HepG2 (cell line): Measurements from ENCODE around the gene NFIC. TPM values are rescaled to one million over a fixed set of nuclear protein-coding genes. Genes with fewer than 3 reads are reported as not detected.
A peak's percentile ranks its signal among the peaks of the same experiment; 100 is the strongest.

Experiments used
- ATAC-seq: fragments of 200-7000 bp; cut with Tn5 transposase; 3 replicates; pipeline ENCODE4 v1.9.1; 2020; ENCODE audit warnings: mild to moderate bottlenecking, moderate library complexity
- BruUV-seq: library from RNA; stranded (reverse); fragments of 400-500 nt; replicated peaks from 2 replicates; lab custom pipeline; 2021; lab: Mats Ljungman, UMichigan
- CTCF ChIA-PET: fragments of 300-600 bp; formaldehyde crosslinking; extraction: SDS; loops from one replicate; lab custom pipeline; 2021; ENCODE audit warnings: low total read pairs, inconsistent platforms, low intra/inter-chr PET ratio; lab: Yijun Ruan, JAX
- POLR2A ChIA-PET: fragments of 350-600 bp; sonication (Branson Sonifier 250); formaldehyde crosslinking; loops from one replicate; lab custom pipeline; 2020; ENCODE audit warnings: antibody characterized with exemption, inconsistent platforms; lab: Yijun Ruan, JAX
- DNase-seq: peaks from one replicate; pipeline ENCODE4 v3.0.0-alpha.2; 2015; ENCODE audit warnings: low spot score
- FAIRE-seq: peaks from 3 replicates; lab custom pipeline; 2011; peaks lifted over from hg19 to GRCh38; lab: Jason Lieb, UNC
- H2AFZ ChIP-seq: one replicate; pipeline ENCODE4 v1.6.1; 2011; ENCODE audit warnings: low read length, inconsistent platforms
- H3K27ac ChIP-seq: fragments of 300-600 bp; 3 replicates; pipeline ENCODE4 v1.8.0; 2011; ENCODE audit warnings: mixed run types, mild to moderate bottlenecking, mixed read lengths, low read length, inconsistent platforms; ENCODE audit not compliant: insufficient read depth; ENCODE audit errors: extremely low read length
- H3K27me3 ChIP-seq, 2 experiments: fragments of 200-600 bp in 1 of 2; 2 replicates in 1 of 2; 3 replicates in 1 of 2; pipeline versions ENCODE4 v1.6.0 to v1.8.0; 2011; ENCODE audit warnings: low read length in 2 of 2, mild to moderate bottlenecking in 2 of 2, moderate library complexity in 2 of 2, inconsistent platforms in 1 of 2; ENCODE audit not compliant: insufficient read depth in 2 of 2, control insufficient read depth in 1 of 2
- H3K36me3 ChIP-seq, 2 experiments: fragments of 200-600 bp in 1 of 2; replicated peaks in 1 of 2; 2 replicates in 1 of 2; 3 replicates in 1 of 2; pipeline versions ENCODE4 v1.5.1 to v1.8.0; 2011; ENCODE audit warnings: low read length in 2 of 2, inconsistent platforms in 1 of 2; ENCODE audit not compliant: insufficient read depth in 2 of 2, control insufficient read depth in 1 of 2
- H3K4me1 ChIP-seq: 2 replicates; pipeline ENCODE4 v1.5.1; 2012; ENCODE audit warnings: low read length, inconsistent platforms; ENCODE audit not compliant: insufficient read depth
- H3K4me2 ChIP-seq: 2 replicates; pipeline ENCODE4 v1.6.0; 2011; ENCODE audit warnings: low read depth, low read length, inconsistent platforms
- H3K4me3 ChIP-seq, 3 experiments: fragments of 200-600 bp in 1 of 3; sonication (generic), shearing (Covaris generic) in 1 of 3; replicated peaks in 1 of 3; 2 replicates each; pipeline ENCODE4 v1.5.1; 2011 to 2016; ENCODE audit warnings: low read length in 3 of 3, inconsistent platforms in 2 of 3, low read depth in 2 of 3, mild to moderate bottlenecking in 2 of 3, control low read depth in 1 of 3, mixed read lengths in 1 of 3; ENCODE audit not compliant: insufficient read depth in 1 of 3
- H3K79me2 ChIP-seq: one replicate; pipeline ENCODE4 v1.6.1; 2011; ENCODE audit warnings: low read length, inconsistent platforms; ENCODE audit not compliant: insufficient read depth
- H3K9ac ChIP-seq: 2 replicates; pipeline ENCODE4 v1.6.0; 2011; ENCODE audit warnings: mild to moderate bottlenecking, low read depth, low read length, inconsistent platforms; ENCODE audit not compliant: insufficient read depth
- H3K9me3 ChIP-seq: 2 replicates; pipeline ENCODE4 v1.5.1; 2012; ENCODE audit warnings: mild to moderate bottlenecking, low read length
- H4K20me1 ChIP-seq: 2 replicates; pipeline ENCODE4 v1.6.0; 2011; ENCODE audit warnings: inconsistent platforms, mild to moderate bottlenecking, low read length, moderate library complexity; ENCODE audit not compliant: insufficient read depth
- ATRX ChIP-seq: sonication (generic); formaldehyde crosslinking; IDR thresholded peaks from 2 replicates; pipeline ENCODE4 v1.4.0; 2020; ENCODE audit warnings: missing genetic modification reagents, borderline replicate concordance
- EHMT2 ChIP-seq: fragments of 200-600 bp; sonication (generic); IDR thresholded peaks from 2 replicates; pipeline ENCODE4 v1.7.0; 2017; ENCODE audit warnings: antibody characterized with exemption, low read depth, low read length, borderline replicate concordance
- FOXK2 ChIP-seq: fragments of 450-650 bp; IDR thresholded peaks from 2 replicates; pipeline ENCODE4 v1.6.1; 2016
- HMGA1 ChIP-seq: sonication (generic); formaldehyde crosslinking; conservative IDR thresholded peaks from 2 replicates; pipeline ENCODE4 v1.4.0; 2020; ENCODE audit warnings: missing genetic modification reagents
- HOXA3 ChIP-seq: sonication (generic); formaldehyde crosslinking; IDR thresholded peaks from 2 replicates; pipeline ENCODE4 v1.5.0; 2020; ENCODE audit warnings: missing genetic modification reagents
- MBD4 ChIP-seq: IDR thresholded peaks from 2 replicates; pipeline ENCODE4 v1.6.1; 2012; ENCODE audit warnings: low read length, inconsistent platforms, borderline replicate concordance
- RAD51 ChIP-seq: fragments of 450-650 bp; IDR thresholded peaks from 2 replicates; pipeline ENCODE4 v1.6.1; 2016; ENCODE audit warnings: borderline replicate concordance
- STAG1 ChIP-seq: sonication (generic); formaldehyde crosslinking; IDR thresholded peaks from 2 replicates; pipeline ENCODE4 v1.4.0; 2020; ENCODE audit warnings: missing genetic modification reagents
- ZFYVE20 ChIP-seq: sonication (generic); formaldehyde crosslinking; IDR thresholded peaks from 2 replicates; pipeline ENCODE4 v1.8.0; 2023; ENCODE audit warnings: low read depth, mild to moderate bottlenecking, moderate library complexity, missing genetic modification reagents, borderline replicate concordance
- ZNF7 ChIP-seq: IDR thresholded peaks from 2 replicates; pipeline ENCODE4 v1.6.1; 2016; ENCODE audit warnings: missing biosample characterization, missing genetic modification reagents
- WGBS: methylation state at CpG from one replicate; pipeline ENCODE4 v1.1.6; 2017; ENCODE audit warnings: low lambda C conversion rate; 5-methylcytosine and 5-hydroxymethylcytosine counted together
- in situ Hi-C: cut with HindIII; loops from 2 replicates; pipeline ENCODE4 v1.10.0; 2017; ENCODE audit warnings: low pct_unique_long_range_greater_than_20kb; ENCODE audit not compliant: extremely low pct_ligation_motif_present
- intact Hi-C: fragments of 100-400 bp; cut with micrococcal nuclease; formaldehyde crosslinking; loops from one replicate; pipeline ENCODE4 v1.10.0; 2022; ENCODE audit not compliant: unreplicated experiment
- polyA plus RNA-seq, 8 experiments: library from polyadenylated mRNA; depleted of rRNA in 3 of 8; stranded (reverse) in 7 of 8; unstranded in 1 of 8; fragments of >200 nt; fragmentation: Illumina TruSeq in 4 of 8; extraction: Trizol in 4 of 8; gene quantifications; 2 replicates each; pipeline versions ENCODE4 v1.2.1 to v1.2.3, GENCODE V29; 2011 to 2016; ENCODE audit warnings: low read depth in 4 of 8, missing spikeins in 1 of 8, mixed read lengths in 1 of 8; ENCODE audit not compliant: insufficient read depth in 1 of 8
- total RNA-seq, 5 experiments: library from RNA; depleted of rRNA; stranded (reverse); fragments of >200 nt; fragmentation: Illumina TruSeq; extraction: Trizol; gene quantifications; 2 replicates each; pipeline ENCODE4 v1.2.3, GENCODE V29; 2016; ENCODE audit warnings: low read depth in 1 of 5
- TF ChIP-seq, protein P1 (sequence below): sonication (generic); formaldehyde crosslinking; IDR thresholded peaks from 2 replicates; pipeline ENCODE4 v1.5.0; 2020; ENCODE audit warnings: mild to moderate bottlenecking, missing genetic modification reagents, moderate library complexity
- TF ChIP-seq, protein P2 (sequence below): IDR thresholded peaks from 2 replicates; pipeline ENCODE4 v1.6.1; 2016; ENCODE audit warnings: mild to moderate bottlenecking, missing biosample characterization, missing genetic modification reagents

NFIC gene
- total and polyA plus RNA-seq, 2 of the 13 experiments (the other 11 are each of a cell fraction or from before 2014, with no cell fraction given): 1.3 to 2.5 TPM

DNA sequence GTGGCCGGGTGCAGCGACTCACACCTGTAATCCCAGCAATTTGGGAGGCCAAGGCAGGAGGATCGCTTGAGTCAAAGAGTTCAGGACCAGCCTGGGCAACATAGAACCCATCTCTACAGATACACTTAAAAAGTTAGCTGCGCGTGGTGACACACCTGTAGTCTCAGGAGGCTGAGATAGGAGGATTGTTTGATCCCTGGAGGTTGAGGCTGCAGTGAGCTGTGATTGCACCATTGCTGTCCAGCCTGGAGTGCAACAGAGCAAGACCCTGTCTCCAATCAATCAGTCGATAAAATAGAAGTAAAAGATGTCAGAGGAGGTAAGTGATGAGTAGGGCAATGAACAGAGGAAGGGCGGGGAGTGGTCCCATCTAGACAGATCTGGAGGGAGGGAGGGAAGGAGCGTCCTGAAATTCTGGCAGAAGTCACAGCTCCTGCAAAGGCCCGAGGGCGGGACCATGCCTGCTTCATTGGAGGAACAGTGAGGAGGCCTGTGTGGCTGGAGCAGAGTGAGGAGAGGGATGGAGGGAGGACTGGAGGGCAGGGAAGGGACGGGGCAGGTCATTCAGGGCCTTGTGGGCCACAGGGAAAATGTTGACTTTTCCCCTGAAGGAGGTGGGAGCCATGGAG, 104.2 kb downstream of the NFIC start:
- no peak for DNase-seq
- H4K20me1 ChIP-seq: no peaks in the 10 kb centered on the region
- H3K27ac ChIP-seq: no peak overlapping the region
- peaks cover 12% of the 10 kb centered on the region for H3K4me1 ChIP-seq
- 62% methylated on average over 11 of the region's 11 CpGs for WGBS
- no peak overlapping the region for H3K4me3 ChIP-seq
- no peaks in the 10 kb centered on the region for H3K36me3 ChIP-seq
- intact Hi-C loops (loop anchor here (5.0 kb wide), 1 partner anchor 143 kb away; no protein-coding TSS in a partner anchor), in situ Hi-C loops (loop anchor here (5.0 kb wide), 1 partner anchor 148 kb away; no protein-coding TSS in a partner anchor)
- CTCF ChIA-PET: interaction anchor here (6.0 kb wide), 1 partner anchor 145 kb away, joined by 48 read pairs; no protein-coding TSS in a partner anchor
- POLR2A ChIA-PET: no interaction called here
- no peak overlapping the region for H2AFZ ChIP-seq
- BruUV-seq: no TSS peak
- no peak overlapping the region for H3K9ac ChIP-seq
- no peaks in the 10 kb centered on the region for H3K9me3 ChIP-seq
- no peaks in the 10 kb centered on the region for H3K79me2 ChIP-seq
- TF ChIP-seq ATRX (CRISPR knock-in tag): no peak
- no peak for TF ChIP-seq FOXK2
- no peak for TF ChIP-seq ZNF7
- no peak for TF ChIP-seq HMGA1 (CRISPR knock-in tag)
- no peak for TF ChIP-seq ZFYVE20 (CRISPR knock-in tag)
- no peak overlapping the region for H3K4me2 ChIP-seq
- peaks cover 0 to 1% of the 10 kb centered on the region in 2 experiments; a peak in 1 of 5 replicates for H3K27me3 ChIP-seq
- FAIRE-seq: no peak
- ATAC-seq: no peak

DNA sequence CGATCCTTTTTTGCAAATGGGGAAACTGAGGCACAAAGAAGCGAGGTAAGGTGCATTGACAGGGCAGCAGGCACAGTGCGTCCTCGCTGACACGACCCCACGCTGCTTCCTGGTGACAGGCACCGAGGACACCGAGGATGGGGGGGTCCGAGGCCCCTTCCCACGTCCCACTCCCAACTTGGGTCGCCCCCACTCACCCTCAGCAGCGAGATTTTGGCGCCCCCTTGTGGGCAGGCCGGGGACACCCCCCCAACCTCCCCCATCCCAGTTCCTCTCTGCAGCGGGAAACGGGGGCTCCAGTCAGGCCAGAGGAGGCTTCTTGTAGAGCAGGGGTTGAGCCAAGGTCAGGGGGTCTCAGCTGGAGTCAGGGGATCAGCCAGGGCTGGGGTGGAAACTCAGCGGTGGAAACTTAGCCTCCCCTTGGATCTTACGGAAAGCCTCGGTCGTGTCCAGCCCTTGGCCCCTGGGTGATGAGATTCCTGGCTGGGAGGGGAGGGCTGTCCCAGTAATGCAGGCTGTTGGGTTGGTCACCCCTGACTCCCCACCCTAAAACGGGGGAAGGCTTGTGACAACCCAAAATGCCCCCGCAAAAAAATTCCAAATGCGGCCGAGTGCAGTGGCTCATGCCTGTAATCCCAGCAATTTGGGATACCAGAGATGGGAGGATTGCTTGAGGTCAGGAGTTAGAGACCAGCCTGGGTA, 105.7 kb downstream of the NFIC start:
- Histone ChIP-seq H3K9ac (no peak overlapping the region), H2AFZ (no peak overlapping the region), H3K27ac (no peak overlapping the region), H3K4me1 (peaks cover 12% of the 10 kb centered on the region), H3K36me3 (no peaks in the 10 kb centered on the region), H3K9me3 (no peaks in the 10 kb centered on the region), H3K4me3 (no peak overlapping the region), H4K20me1 (no peaks in the 10 kb centered on the region), H3K27me3 (peaks cover 0 to 1% of the 10 kb centered on the region in 2 experiments; a peak in 1 of 5 replicates), H3K4me2 (no peak overlapping the region), H3K79me2 (no peaks in the 10 kb centered on the region)
- DNase-seq (no peak), ATAC-seq (peak; percentile 51), FAIRE-seq (no peak)
- WGBS: 51% methylated on average over 10 of the region's 24 CpGs
- BruUV-seq: no TSS peak
- in situ Hi-C loops: loop anchor here (5.0 kb wide), 1 partner anchor 150 kb away; no protein-coding TSS in a partner anchor
- intact Hi-C loops: loop anchor here (5.0 kb wide), 1 partner anchor 145 kb away; no protein-coding TSS in a partner anchor
- ChIA-PET POLR2A (no interaction called here), CTCF (interaction anchor here (1.6 to 6.0 kb wide), 3 partner anchors 32 to 167 kb away, joined by 3 to 48 read pairs (median 12); no protein-coding TSS in a partner anchor)
- TF ChIP-seq, protein P1, sequence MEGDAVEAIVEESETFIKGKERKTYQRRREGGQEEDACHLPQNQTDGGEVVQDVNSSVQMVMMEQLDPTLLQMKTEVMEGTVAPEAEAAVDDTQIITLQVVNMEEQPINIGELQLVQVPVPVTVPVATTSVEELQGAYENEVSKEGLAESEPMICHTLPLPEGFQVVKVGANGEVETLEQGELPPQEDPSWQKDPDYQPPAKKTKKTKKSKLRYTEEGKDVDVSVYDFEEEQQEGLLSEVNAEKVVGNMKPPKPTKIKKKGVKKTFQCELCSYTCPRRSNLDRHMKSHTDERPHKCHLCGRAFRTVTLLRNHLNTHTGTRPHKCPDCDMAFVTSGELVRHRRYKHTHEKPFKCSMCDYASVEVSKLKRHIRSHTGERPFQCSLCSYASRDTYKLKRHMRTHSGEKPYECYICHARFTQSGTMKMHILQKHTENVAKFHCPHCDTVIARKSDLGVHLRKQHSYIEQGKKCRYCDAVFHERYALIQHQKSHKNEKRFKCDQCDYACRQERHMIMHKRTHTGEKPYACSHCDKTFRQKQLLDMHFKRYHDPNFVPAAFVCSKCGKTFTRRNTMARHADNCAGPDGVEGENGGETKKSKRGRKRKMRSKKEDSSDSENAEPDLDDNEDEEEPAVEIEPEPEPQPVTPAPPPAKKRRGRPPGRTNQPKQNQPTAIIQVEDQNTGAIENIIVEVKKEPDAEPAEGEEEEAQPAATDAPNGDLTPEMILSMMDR (CRISPR knock-in tag): peak; percentile 84
- TF ChIP-seq HOXA3 (CRISPR knock-in tag) (no peak), STAG1 (CRISPR knock-in tag) (peak; percentile 76), MBD4 (no peak), EHMT2 (no peak), RAD51 (no peak)
- TF ChIP-seq, protein P2, sequence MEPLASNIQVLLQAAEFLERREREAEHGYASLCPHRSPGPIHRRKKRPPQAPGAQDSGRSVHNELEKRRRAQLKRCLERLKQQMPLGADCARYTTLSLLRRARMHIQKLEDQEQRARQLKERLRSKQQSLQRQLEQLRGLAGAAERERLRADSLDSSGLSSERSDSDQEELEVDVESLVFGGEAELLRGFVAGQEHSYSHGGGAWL (CRISPR knock-in tag): no peak
